ENCODE data around the gene TSPAN9. TPM values are rescaled to one million over a fixed set of nuclear protein-coding genes. Genes with fewer than 3 reads are reported as not detected.

Gene TSPAN9
- total RNA-seq, 1 donor from 2014 or later = 30.4 TPM

- H3K4me1 Mint-ChIP-seq (ENCODE audit: low read depth) = peaks cover 17% of the 10 kb centered on the region
Observed at GRCh38 chr12:3081886-3082285, 4.7 kb downstream of the TSPAN9 start.

GRCh38 chr12:3083241-3083920, 6.2 kb downstream of the TSPAN9 start:
- TF ChIP-seq CTCF (IDR thresholded peaks at IDR 0.05; ENCODE audit: unreplicated experiment) = no peak
- Mint-ChIP-seq H3K4me3 (ENCODE audit: low read depth) (no peak overlapping the region), H3K27ac (no peak overlapping the region), H3K9me3 (ENCODE audit: low read depth) (no peaks in the 10 kb centered on the region), H3K36me3 (ENCODE audit: insufficient read depth) (peaks cover 4% of the 10 kb centered on the region), H3K4me1 (ENCODE audit: low read depth) (peaks cover 13% of the 10 kb centered on the region), H3K27me3 (peaks cover 7% of the 10 kb centered on the region)
- DNase-seq (ENCODE audit: low spot score, unreplicated experiment) = no peak

More at GRCh38 chr12:3081886-3082285, 4.7 kb downstream of the TSPAN9 start:
- Mint-ChIP-seq H3K36me3 (ENCODE audit: insufficient read depth) (peaks cover 4% of the 10 kb centered on the region), H3K27ac (no peak overlapping the region), H3K9me3 (ENCODE audit: low read depth) (no peaks in the 10 kb centered on the region), H3K4me3 (ENCODE audit: low read depth) (no peak overlapping the region), H3K27me3 (peaks cover 10% of the 10 kb centered on the region)
- no peak for TF ChIP-seq CTCF (IDR thresholded peaks at IDR 0.05; ENCODE audit: unreplicated experiment)
- no peak for DNase-seq (ENCODE audit: low spot score, unreplicated experiment)

GRCh38 chr12:3083921-3084347, 6.8 kb downstream of the TSPAN9 start:
- DNase-seq (ENCODE audit: low spot score, unreplicated experiment) = no peak
- Mint-ChIP-seq H3K9me3 (ENCODE audit: low read depth) (no peaks in the 10 kb centered on the region), H3K27me3 (peaks cover 6% of the 10 kb centered on the region), H3K27ac (no peak overlapping the region), H3K4me3 (ENCODE audit: low read depth) (no peak overlapping the region), H3K4me1 (ENCODE audit: low read depth) (peaks cover 12% of the 10 kb centered on the region), H3K36me3 (ENCODE audit: insufficient read depth) (peaks cover 6% of the 10 kb centered on the region)
- TF ChIP-seq CTCF (IDR thresholded peaks at IDR 0.05; ENCODE audit: unreplicated experiment) = no peak

GRCh38 chr12:3084742-3085141, 7.6 kb downstream of the TSPAN9 start:
- Mint-ChIP-seq H3K27me3 (peaks cover 6% of the 10 kb centered on the region), H3K27ac (no peak overlapping the region), H3K9me3 (ENCODE audit: low read depth) (no peaks in the 10 kb centered on the region), H3K36me3 (ENCODE audit: insufficient read depth) (peaks cover 6% of the 10 kb centered on the region), H3K4me1 (ENCODE audit: low read depth) (peaks cover 12% of the 10 kb centered on the region), H3K4me3 (ENCODE audit: low read depth) (no peak overlapping the region)
- DNase-seq (ENCODE audit: low spot score, unreplicated experiment) = no peak
- no peak for TF ChIP-seq CTCF (IDR thresholded peaks at IDR 0.05; ENCODE audit: unreplicated experiment)

- Mint-ChIP-seq H3K9me3 (ENCODE audit: low read depth) (no peaks in the 10 kb centered on the region), H3K27ac (no peak overlapping the region), H3K4me3 (ENCODE audit: low read depth) (no peak overlapping the region), H3K4me1 (ENCODE audit: low read depth) (peaks cover 12% of the 10 kb centered on the region), H3K27me3 (peaks cover 6% of the 10 kb centered on the region), H3K36me3 (ENCODE audit: insufficient read depth) (peaks cover 6% of the 10 kb centered on the region)
- DNase-seq (ENCODE audit: low spot score, unreplicated experiment) = no peak
- TF ChIP-seq CTCF (IDR thresholded peaks at IDR 0.05; ENCODE audit: unreplicated experiment) = no peak
Observed at GRCh38 chr12:3085341-3086139, 8.4 kb downstream of the TSPAN9 start.
